HG03280 (cell line): ENCODE data around the gene CBFA2T2.

Experiments used
- ATAC-seq: cut with Tn5 transposase; IDR thresholded peaks from one replicate; pipeline ENCODE4 v1.9.1; 2021; ENCODE audit warnings: mild to moderate bottlenecking, moderate library complexity; ENCODE audit not compliant: unreplicated experiment

Gene CBFA2T2

DNA sequence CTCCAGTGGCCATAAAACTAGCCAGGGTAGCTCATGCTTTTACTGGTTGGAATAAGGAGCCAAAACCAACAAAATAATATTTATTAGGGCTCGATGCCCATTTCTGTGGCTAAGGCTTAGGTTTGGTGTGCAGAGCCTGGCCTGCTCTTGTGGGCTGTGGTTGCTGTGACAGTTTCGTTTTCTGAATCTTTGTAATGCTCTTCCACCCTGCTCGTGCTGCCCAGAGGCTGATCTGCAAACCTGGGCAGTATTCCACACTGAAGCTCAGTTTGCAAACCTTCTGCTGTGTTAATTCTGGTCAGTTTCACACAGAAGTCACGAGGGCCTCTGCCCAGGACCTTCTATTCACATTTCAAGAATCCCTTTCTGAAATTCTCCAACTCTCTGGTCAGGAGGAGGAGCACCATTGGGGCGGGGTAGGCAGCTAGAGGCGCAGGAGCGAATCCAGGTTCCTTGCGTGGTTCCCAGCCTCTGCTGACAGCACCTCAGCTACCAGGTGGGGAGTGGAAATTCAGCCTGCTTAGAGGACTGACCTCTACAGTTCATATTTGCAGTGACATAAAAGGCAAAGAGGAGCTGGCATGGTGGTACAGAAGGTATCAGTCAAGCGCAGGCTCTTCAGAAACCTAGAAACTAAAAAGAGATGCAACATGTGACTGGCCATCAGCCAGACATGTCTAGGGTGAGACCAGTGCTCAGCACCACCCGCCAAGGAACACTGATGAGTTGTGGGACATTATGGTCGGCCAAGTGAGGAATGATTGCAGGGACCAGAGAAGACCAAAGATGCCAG is 157.9 kb downstream of the CBFA2T2 start:
- no peak for ATAC-seq

DNA sequence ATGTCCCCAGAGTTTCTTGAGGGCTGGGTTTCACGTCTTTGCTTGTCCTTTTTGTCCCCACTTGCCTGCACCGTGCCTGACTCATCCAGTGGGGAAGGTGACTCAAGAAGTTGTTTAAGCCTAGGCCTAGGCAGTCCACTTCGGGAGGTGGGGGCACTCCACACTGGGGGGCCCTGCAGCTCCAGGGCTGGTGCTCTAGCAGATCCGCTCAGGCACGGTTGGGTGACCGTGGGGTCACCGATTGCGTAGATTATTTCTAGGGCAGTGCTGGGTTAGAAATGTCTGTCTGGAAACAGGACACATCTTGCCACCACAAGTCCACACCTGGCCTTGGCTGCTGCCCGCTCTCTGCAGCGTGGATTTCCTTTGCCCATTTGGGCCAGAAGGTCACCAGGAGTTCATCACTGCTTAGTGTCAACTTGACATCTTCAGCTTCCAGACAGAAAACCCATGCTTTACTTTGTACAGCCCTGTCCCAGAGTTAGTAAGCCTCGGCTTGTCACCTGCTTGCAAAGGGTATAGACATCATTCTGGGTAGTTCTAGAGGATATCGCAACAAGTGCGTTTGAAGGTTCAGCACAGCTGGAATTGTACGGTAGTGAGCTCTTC is 158.6 kb downstream of the CBFA2T2 start:
- no peak for ATAC-seq

DNA sequence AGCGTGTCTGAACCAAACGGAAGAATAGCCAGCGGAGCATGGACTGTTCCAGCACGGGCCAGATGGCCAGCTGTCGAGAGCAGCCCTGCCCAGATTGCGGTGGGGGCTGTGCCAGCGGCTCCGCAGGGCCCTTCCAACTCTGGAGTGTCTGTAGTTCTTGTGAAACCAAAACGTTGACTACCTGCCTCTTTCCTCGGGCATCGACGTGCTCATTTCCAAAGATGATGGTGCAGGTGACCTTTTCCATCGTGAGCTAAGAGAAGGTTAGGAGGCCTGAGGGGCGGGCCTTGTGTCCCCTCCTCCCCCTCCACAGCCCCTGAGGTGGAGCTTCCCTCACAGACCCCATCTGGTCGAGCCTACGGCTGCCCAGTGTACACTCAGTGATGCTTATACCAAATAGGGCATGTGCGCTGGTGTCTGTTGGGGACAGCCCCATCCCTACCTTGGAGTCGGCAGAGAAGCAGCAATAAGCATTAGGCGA is 159.3 kb downstream of the CBFA2T2 start:
- ATAC-seq, result no peak

DNA sequence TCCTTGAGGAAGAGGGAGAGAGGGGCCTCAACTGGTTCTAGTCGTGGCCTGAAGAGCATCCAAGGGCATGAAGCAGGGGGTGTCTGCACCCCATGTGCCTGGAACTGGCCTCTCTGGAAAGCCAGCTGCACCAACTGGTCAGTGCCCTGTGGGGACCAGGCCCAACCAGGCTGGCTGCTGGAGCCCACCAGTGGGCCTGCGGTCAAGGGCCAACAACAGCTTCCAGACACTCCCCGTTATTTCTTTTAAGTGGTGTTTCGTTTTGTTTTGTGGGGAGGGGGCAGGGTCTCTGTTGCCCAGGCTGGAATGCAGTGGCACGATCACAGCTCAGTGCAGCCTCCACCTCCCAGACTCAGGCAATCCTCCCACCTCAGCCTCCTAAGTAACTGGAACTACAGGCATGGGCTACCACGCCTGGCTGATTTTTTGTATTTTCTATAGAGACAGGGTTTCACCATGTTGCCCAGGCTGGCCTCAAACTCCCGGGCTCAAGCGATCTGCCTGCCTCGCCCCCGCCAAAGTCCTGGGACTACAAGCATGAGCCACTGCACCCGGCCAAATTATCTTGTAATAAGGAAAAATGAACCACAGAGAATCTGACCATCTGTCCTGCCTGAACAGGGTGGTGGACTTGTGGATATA is 160.3 kb downstream of the CBFA2T2 start:
- ATAC-seq, result no peak

DNA sequence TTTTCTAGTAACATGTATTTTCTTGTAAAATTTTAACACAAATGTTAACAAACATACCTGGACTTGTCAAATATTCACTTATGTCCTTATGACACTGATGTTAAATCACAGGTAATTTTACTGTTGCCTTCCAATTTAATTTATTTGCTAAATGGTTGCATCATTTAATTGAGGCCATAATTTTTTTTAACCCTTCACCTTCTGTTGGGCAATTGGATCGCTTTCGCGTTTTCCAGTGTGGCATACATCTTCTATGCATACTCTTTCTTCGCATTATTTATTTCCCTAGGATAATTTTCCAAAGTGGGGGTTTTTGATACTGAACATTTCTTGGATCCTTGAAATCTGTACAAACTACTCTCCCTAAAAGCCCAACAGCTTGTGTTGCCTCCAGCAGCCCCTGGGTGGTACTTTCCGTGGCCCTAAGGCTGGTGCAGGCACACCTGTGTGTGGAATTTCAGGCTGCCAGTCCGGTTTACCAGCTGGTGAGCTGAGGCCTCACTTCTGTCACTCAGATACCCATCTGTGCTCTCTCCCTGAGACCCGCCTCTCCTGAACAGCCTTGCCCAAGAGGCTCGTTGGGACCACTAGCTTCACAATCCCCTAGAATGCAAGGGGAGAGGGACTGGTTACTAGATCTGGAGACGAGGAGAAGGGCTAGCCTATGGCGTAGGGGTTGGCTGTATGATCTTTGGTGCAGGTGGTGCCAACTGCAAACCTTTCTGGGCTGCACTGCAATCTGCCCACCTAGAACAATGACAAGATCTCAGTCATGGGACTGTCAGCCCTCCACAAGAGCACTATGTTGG is 161.1 kb downstream of the CBFA2T2 start:
- no peak for ATAC-seq

DNA sequence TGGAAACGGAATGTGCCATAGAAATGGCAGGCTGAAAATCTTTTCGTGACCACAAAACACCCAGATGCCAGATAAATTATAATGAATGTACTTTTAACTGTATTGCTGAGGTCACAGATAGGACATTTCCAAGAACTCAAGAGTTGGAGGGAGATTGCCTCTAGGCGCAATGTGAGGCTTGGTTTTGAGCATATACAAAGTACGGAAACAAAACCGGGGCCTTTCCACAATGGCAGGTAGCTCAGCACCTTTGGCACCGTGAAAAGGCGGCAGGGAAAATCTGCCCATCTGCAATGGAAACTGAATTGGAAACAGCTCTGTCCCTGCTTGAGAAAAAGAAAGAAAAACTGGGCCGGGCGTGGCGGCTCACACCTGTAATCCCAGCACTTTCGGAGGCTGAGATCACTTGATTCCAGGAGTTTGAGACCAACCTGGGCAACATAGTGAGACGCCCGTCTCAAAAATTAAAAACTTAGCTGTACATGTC is 161.7 kb downstream of the CBFA2T2 start:
- ATAC-seq, result no peak

DNA sequence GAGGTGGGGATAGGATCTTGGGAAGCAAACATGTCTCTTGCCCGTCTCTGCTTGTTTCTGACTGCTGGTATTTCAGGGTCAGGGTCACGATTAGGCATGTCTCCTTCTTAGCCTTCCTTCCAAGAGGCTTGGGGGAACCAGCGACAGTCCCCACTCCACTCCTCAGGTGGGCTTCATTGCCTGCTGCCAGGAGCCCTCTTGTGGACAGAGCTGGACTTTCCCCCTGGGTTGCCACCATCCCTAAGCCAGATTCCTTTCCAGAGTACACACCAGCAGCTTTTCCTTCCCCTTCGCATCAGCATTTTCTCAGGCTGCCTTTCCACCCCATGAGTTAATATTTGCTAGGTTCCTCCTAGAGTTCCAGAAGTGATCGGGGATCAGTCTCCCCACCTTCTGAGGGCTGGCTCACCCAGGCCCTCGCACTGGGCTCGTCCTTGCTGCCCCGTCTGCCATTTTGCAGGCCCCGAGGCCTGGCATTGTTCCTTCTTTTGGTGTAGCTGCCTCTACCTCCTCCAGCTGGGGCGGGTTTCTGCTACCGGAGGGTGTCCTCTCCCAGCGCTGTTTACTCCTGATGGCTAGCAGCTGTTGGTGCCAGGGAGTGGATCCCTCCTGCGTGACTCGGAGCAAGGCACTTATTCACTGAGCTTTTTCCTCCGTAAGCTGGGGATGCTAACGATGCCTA is 163.5 kb downstream of the CBFA2T2 start:
- no peak for ATAC-seq

DNA sequence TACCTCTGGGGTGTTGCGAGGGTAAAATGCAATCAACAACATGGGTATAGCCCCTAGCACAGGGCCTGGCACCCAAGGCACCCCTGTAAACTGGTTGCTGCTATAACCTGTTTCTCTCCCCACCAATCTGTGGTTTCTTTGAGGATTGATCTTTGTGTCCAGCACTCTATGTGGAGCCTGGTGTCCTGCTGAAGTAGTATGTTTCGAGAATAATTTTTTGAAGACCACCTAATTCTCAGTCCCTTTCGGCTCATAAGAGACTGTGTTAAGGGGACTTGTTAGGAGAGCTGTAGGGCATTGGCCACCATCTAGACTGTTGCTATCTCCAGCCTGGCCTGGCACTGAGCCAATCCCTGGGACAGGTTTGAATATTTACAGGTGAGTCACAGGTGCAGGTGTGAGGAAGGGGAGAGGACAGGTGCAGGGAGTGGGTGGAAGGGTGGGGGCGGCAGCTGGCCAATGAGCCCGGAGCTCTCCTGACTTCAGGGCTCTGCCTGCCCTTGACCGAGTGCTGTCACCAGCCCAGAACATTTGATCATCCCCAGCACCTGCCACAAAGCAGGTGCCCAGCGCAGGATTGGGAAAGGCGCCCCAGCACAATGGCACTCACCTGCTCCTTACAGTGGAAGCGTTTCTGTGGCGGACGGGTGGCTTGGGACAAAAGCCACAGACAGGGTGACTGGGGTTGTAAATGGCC is 164.2 kb downstream of the CBFA2T2 start:
- no peak for ATAC-seq

DNA sequence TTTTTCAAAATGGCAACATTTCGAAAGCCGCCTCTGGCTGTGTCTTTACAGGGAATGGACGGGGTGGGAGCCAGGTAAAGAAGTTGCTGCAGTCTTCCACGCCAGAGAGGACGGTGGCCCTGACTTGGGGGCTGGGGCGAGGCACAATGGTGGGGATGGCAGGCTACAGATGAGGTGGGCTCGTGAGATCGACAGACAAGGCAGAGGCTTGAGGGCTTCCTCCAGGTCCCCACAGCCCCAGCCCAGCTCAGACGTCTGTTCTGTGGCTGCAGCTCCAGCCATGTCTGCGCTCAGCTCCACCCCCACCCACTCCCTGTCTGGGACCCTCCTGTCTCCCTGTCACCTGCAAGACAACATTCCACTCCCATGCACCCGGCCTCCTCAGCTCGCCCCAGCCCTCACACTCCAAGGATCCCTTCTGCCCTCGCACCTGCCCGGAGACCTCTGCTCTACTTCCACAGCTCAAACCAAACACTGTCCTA is 164.8 kb downstream of the CBFA2T2 start:
- ATAC-seq, result no peak

DNA sequence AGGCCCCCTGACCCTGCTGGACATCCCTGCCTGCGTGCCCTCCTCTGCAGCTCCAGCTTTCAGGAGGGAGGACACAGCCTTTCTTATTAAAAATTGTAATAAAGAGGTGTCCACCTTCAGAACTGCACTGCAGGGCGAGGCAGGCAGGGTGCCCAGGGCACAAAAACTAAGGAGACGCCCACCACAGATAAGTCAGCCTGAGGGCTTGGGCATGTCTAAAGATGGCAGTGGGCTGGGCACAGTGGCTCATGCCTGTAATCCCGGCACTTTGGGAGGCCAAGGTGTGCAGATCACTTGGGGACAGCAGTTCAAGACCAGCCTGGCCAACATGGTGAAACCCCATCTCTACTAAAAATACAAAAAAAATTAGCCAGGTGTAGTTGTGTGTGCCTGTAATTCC is 165.3 kb downstream of the CBFA2T2 start:
- ATAC-seq, result no peak

DNA sequence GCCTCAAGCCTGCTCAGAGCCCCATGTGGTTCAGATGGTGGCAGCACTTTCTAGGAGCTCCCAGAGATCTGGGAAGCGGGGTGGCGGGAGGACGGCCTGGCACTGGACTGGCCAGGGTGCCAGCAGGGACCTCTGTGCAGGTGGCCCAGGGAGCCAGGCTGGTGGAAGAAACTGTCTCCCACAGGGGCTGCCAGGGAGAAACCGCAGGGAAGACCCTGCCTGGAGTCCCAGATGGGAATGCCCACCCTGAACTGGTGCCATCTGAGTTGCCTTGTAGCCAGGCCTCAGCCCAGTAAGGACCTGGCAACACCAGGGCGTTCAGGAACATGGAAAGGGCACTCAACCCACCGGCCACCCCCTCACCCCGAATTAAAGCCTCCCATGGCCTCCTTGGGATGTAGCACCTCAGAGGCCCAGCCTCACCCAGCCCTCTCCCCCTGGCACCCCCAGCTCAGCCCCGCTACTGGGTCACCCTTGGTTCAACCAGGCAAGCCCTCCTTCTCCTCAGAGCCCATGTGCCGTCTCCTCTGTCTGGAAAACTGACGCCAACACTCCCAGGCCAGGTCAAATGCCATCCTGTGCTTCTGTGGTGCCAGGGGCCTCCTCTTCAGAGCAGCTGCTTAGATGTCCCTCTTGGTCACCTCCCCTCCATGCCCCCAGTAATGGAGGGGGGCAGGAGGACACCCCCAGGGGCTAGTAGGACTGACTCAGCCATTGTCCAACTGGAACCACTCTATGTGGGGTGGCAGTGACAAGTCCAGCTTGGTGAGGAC is 166.3 kb downstream of the CBFA2T2 start:
- no peak for ATAC-seq

DNA sequence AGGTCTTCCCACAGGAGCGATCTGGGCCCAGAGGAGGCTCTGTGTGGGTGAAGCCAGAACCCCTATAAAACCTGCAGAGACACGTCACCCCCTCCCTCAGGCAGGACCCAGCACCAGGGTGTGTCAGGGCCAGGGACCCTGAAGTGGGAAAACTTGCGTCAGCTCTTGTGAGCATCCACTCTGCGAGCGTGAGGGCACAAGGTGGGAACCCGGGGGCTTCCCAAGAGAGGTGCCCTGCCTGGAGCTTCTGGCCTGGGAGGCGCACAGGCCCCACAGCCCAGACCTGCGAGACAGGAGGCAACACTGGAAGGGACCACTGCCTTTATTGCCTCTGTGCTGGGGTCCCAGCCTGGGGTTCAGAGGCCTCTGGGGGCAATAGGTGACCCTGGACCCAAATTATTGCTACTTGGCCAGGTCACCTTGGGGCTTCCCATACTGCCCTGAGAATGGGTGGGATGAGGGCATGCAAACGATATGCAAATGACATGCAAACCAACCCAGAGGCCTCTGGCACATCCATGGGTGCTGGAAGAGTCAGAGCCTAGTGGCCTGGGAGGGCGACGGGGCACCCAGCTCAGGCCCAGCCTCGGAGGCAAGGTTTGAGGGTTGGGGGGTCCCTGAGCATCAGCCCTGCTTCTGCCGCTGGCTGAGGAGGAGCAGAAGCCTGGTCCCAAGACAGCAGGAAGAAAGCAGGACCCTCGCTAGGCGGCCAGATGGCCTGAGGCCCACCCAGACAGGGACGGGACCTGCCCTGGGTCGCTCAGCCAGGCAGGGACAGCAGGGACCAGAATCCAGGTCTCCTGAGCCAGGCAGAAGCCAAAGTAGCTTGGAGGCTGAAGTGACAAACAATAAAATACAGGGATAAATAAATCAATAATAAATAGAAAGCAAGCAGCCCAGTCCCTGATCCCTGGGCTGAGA is 167.1 kb downstream of the CBFA2T2 start:
- no peak for ATAC-seq

DNA sequence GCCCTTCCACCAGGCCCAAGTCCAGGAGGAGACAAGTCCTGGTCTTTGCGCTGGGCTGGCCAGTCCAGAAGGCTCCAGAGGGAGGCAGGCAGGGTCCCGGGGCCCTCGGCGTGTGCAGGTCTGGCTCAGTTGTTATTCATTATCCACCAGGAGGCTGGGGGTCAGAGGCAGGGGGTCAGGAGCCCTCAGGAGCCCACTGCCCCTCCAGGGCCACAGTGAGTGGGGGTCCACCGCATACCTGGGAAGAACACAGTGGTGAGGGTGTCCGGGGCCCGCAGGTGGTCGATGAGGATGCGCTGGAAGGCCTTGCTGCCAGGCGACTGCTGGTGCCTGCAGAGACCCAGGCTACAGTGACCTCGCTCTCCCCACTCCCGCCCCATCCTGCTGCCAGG is 167.8 kb downstream of the CBFA2T2 start:
- ATAC-seq, result no peak

DNA sequence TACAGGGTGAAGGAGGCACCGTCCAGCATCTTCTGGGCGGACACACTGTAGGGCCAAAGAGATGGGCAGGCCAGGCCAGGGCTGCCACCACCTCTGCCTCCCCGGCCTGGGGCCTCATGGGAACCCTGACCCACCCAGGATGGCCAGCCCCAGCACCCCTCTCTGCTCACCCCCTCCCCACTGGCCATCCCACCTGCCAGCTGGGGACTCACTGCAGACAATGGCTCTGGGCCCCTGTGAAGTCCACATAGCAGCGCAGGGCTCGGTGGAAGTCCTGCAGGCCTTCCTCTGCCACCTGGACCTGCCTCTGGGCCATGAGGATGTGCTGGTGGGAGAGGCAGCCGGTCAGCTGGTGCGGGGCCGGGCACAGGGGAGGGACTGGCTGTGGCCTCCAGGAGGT is 168.6 kb downstream of the CBFA2T2 start:
- ATAC-seq, result no peak

DNA sequence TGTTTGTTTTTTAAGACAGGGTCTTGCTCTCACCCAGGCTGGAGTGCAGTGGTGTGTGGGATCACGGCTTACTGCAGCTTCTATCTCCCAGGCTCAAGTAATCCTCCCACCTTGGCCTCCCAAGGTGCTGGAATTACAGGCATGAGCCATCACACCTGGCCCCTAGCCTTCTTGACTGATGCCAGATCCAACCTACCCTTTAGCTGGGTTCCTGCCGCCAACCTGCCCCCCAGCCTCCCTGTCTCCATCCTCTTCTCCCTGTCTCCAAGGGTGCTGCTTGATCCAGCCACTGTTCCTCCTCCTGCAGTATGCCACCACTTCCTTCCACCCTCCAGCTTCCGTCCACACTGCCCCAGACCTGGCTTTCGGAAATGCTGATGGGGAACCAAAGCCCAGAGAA is 169.0 kb downstream of the CBFA2T2 start:
- no peak for ATAC-seq

DNA sequence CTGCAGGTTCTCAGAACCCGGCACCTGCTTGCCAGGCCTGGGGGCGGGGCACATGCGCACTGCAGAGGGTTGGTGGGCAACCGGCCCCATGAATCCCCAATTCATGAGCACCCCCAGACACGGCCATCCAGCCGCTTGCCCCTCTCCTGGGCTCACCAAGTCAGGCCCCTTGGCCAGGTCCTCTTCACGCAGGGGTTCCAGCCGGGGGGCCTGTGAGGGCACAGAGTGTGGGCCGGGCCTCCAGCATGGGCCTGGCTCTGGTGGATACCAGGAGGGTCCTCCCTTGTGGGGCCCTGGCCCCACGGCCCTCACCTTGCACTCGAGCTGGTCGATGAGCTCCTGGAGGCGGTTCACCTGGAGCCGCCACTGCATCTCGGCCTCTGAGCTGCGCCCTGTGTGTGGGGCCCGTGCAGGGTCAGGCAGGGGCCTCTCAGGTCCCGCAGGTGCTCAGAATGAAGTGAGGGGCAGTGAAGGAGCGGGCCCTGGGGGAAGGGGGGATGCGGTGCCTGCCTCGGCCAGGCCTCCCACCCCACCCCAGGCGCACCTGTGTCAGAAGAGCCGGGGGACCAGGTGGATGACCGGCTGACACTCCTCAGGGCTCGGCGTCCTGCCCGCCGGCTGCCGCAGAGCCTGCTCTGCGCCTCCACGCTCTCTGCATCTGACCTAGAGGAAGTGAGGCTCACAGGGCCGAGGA is 169.6 kb downstream of the CBFA2T2 start:
- ATAC-seq, result no peak

DNA sequence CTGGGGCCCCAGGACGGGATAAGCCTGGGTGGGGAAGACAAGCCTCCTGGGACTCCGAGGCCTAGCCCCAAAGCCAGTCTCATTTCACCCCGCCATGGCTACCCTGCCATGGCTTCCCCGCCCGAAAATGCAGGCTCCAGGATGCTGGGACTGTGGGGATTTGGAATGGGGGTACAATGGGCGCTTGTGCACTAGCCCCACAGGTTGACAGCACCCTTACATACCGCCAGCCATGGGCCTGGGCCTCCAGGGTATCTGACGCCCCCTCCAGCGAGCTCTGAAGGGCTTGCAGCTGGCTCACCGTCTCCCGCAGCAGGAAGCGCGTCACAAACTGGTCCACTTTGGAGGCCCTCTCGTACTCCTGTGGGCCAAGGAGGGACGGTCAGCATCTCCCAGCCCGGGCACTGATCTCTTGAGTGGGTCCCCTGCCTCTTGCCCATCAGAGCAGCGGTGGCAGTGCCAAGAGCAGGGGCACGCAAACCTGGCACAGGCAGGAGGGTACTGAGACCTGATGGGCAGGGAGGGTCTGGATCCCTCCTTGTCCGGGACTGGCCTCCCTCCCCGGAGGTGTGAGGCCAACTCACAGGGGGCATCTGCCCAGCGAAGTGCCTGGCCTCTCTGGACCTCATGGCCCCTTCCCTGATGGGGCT is 170.3 kb downstream of the CBFA2T2 start:
- no peak for ATAC-seq
